SHP77 (cell line): Measurements from ENCODE around the gene LZTR1.
"Not testable (repeated sequence)": the region's sequence is repeated elsewhere in the genome, so short reads cannot be mapped to it uniquely, and the experiment has no call there.

Experiments used
- DNase-seq, 2 experiments: peaks; one replicate each; lab custom pipeline; 2025; lab: John Stamatoyannopoulos, UW

The LZTR1 gene

DNA sequence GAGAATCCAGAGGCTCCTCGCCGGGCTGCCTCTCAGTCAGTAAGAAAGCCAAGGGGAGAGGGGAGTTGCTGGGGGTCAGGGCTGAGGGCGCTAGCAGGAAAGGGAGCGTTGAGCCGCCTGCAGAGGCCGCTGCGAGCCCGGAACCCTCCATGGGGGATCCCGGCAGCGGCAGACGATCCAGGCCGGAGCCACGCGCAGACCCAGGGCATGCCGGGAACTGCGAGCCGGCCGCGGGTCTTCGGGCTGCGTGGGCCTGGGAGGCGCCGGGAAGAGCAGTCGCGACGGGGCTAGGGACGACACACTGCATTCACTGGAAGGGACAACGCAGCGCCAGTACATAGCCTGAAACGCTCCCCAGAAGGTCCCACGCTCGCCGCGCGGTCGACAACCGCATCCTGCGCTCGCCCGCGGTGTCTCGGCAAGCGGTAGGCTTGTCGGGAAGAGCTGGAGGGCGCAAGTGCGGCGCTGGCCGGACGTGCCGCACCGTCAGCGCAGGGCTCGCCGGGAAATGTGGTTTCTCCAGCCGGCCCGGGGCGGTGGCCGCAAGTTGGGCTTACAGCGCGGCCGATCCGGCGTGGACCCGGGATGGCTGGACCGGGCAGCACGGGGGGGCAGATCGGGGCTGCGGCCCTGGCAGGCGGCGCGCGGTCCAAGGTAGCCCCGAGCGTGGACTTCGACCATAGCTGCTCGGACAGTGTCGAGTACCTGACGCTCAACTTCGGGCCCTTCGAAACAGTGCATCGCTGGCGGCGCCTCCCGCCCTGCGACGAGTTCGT lies at the start of gene LZTR1:
LZTR1 (plus strand) TSS at position 511 of the 776 bp plus-strand sequence; CDS start at position 586, 75 bp downstream.
- peak; percentile 50 to 66 for DNase-seq

DNA sequence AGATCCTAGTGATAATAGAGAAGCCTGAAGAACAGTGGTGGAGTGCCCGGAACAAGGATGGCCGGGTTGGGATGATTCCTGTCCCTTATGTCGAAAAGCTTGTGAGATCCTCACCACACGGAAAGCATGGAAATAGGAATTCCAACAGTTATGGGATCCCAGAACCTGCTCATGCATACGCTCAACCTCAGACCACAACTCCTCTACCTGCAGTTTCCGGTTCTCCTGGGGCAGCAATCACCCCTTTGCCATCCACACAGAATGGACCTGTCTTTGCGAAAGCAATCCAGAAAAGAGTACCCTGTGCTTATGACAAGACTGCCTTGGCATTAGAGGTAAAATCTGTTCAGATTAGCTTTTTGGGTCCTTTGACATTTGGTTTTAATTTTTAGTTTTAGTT lies 48.2 kb upstream of the LZTR1 start:
- DNase-seq, result no peak

DNA sequence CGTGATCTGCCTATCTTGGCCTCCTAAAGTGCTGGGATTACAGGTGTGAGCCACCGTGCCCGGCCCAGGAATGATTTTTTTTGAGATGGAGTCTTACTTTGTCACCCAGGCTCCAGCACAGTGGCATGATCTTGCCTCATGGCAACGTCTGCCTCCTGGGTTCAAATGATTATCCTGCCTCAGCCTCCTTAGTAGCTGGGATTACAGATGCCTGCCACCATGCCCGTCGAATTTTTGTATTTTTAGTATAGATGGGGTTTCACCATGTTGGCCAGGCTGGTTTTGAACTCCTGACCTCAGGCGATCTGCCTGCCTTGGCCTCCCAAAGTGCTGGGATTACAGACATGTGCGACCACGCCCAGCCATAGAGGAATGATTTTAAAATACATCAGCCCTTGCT lies 47.0 kb upstream of the LZTR1 start:
- not testable (repeated sequence) for DNase-seq

DNA sequence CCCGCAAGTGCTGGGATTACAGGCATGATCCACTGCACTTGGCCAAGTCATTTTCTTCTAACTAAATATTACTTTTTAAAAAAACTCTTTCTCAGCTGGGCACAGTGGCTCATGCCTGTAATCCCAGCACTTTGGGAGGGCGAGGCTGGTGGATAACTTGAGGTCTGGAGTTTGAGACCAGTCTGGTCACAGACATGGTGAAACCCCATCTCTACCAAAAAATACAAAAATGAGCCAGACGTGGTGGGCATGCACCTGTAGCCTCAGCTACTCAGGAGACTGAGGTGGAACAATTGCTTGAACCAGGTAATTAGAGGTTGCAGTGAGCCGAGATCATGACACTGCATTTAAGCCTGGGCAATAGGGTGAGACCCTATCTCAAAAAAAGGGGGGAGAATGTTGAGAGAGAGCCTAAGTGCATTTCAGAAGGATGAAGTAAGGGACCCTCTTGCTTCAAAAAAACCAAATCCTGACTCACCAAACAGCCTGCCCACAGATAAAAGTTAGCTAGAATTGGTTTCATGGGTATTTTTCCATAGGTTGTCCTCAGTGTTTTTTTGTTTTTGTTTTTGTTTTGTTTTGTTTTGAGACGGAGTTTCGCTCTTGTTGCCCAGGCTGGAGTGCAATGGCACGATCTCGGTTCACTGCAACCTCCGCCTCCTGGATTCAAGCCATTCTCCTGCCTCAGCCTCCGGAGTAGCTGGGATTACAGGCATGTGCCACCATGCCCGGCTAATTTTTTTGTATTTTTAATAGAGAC lies 46.1 kb upstream of the LZTR1 start:
- not testable (repeated sequence) for DNase-seq

DNA sequence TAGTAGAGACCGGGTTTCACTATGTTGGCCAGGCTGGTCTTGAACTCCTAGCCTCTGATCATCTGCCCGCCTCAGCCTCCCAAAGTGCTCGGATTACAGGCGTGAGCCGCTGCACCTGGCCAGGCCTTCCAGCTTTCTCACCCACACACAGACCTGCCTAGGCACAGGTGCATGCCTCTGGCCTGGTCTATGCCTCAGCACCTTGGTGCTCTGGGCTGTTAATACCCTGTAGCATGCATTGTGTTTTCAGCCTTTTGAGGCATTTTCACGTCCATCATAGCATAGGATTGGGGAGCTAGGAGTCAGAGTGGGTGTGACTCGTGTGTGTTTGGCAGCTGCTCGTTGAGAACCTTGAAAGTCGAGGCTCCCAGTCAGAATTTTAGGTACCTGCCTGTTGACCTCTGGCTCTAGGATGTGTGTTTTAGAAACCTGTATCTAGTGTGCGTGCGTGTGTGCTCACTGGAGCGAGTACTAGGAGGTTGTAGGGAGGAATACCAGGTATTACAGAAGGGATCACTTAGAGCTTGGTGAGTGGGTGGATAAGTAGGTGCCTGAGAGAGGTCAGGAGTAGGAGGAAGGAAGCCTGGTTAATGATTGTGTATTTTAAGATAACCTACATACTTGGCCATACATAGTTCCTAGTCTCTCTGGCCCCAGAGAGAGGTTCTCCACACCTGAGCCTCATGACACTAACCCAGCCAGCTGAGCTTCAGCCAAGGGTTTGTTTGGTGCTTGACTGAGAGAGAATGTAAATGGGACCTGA lies 44.9 kb upstream of the LZTR1 start:
- DNase-seq, result no peak

DNA sequence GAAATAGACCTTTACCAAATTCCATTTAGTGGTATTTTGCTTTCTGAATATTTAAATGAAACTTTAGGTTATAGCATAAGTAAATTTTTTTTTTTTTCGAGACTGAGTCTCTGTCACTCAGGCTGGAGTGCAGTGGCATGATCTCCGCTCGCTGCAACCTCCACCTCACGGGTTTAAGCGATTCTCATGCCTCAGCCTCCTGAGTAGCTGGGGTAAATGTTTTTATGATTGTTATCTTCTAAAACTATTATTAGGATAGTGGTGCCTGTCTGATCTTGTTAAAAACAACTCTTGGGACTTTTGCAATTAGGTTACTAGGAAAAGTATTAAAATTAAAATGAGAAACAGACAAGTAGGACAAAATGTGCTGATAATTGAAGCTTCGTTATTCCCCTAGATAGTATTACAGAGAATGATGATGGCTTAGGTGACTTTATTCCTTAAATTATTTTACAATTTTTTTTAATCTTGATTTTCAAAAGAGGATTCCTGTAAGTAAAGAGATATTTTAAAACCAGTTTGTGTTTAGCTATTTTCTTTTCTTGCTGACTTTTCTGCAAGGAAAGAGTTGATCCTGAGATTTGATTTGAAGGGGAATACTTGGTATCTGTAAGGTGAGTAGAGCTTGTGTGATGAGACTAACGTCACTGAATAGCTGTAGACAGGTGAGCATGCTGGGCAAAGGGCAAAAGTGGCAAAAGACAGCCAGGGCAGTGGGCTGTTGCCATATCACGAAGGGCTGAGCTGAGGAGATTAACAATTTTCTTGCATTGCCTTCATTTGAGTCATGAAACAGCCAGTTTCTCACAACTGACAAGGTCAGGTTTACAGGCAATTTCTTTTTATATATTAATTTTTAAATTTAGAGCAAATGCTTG lies 44.1 kb upstream of the LZTR1 start:
- DNase-seq, result no peak

DNA sequence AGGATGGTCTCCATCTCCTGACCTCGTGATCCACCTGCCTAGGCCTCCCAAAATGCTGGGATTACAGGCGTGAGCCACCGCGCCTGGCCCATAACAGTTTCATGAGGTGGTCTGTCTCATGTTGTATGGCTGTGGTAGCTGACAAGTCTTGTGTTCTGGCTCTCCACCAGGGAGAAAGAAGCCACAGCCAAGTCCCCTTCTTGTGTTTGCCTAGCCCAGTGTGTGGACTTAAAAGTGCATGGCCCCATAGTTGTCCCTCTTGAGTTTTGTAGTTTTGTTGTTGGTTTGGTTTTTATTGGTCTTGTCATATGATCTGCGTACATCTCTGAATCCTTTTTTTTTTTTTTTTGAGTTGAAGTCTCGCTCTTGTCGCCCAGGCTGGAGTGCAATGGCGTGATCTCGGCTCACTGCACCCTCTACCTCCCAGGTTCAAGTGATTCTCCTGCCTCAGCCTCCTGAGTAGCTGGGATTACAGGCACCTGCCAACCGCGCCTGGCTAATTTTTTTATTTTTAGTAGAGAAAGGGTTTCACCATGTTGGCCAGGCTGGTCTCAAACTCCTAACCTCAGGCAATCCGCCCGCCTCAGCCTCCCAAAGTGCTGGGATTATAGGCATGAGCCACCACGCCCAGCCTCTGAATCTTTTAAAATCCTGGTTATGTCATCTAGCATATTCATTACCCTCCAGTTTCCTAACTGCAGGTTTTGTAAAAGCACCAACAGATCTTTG lies 42.5 kb upstream of the LZTR1 start:
- not testable (repeated sequence) for DNase-seq

DNA sequence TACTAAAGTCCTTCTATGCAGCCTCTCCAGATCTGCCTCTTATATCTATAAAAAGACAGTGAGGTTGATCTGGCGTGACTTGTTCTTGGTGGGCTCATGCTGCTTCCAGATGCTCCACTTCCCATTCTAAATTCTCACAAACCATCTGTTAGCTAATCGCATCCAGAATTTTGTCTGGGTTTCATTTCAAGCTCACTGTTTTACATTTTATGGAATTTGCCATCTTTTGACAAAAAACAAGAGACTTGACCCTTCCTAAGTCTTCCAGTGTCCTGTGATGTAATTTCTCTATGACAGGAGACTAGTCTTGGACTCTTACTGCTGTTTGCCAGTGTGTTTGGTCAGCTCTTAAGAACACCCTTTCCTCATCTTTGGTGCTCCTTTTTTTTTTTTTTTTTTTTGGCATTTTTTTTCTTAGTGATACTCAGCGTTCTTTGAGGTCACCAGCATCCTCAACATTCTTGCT lies 41.9 kb upstream of the LZTR1 start:
- DNase-seq, result no peak

DNA sequence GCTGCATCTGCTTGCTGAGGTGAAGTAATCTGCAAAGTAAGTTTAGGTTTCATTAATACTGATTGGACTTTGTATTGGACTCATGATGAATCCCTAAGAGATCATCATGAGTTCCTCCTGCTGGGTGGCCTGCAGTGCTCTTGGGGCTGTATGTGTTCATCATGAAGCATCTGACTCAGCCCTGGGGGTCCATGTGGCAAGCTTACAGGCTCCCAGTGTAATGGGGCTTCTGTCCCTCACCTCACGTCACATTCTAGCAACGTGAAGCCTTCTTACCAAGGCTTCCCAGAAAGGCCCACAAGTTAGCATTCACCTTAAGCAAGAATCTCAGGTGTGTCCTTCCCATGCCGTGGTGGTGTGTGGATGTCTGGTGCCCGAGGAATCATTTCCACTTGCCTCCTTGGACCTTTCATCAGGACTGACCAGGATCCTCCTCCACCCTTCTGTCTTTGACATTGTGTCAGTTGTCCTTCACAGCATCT lies 41.2 kb upstream of the LZTR1 start:
- DNase-seq, result no peak

DNA sequence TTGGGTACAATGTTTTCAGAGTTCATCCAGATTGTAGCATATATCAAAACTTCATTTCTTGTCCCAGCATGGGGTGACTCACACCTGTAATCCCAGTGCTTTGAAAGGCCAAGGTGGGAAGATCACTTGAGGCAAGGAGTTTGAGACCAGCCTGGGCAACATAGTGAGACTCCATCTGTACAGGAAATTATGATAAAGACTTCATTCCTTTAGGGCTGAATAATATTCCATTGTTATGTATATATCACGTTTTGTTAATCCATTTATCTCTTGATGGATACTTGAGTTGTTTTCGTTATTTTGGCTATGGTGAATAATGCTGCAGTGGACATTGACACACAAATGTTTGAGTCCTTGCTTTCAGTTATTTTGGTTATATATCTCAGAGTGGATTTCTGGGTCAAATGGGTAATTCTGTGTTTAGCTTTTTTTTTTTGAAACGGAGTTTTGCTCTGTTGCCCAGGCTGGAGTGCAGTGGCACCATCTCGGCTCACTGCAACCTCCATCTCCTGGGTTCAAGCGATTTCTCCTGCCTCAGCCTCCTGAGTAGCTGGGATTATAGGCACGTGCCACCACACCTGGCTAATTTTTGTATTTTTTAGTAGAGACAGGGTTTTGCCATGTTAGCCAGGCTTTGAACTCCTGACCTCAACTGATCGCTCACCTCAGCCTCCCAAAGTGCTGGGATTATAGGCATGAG lies 39.7 kb upstream of the LZTR1 start:
- DNase-seq, result not testable (repeated sequence)

DNA sequence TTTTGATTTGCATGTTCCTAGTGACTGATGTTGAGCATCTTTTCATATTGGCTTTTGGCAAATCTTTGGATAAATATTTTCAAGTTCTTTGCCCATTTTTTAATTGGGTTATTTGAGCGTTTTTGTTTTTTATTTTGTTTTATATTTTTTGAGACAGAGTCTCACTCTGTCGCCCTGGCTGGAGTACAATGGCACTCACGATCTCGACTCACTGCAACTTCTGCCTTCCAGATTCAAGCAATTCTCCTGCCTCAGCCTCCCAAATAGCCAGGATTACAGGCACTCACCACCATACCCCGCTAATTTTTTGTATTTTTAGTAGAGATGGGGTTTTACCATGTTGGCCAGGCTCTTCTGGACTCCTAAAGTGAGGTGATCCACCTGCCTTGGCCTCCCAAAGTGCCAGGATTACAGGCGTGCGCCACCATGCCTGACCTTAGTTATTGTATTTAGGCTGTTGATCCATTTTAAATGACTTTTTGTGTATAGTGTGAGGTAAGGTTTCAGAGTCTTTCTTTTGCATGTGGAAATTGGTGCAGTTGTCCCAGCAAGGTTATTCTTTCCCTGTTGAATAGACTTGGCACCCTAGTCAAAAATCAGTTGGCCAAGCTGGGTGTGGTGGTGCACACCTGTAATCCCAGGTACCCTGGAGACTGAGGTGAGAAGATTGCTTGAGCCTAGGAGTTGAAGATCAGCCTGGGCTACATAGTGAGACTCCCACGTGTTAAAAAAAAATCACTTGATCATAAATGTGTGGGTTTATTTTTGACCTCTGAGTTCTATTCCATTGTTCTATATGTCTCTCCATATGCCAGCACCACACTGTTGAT lies 38.8 kb upstream of the LZTR1 start:
- no peak for DNase-seq

DNA sequence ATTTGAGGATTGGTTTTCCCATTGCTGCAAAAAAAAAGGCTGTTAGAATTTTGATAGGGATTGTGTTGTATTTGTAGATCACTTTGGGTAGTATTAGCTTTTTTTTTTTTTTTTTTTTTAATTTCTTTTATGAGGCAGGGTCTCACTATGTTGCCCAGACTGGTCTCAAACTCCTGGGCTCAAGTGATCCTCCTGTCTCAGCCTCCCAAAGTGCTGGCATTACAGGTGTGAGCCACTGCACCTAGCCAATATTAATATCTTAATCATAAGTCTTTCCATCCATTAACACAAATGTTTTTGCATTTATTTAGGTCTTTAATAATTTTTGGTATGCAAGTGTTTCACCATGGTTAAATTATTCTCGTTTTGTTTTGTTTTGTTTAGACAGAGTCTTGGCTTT lies 38.1 kb upstream of the LZTR1 start:
- DNase-seq, result no peak

DNA sequence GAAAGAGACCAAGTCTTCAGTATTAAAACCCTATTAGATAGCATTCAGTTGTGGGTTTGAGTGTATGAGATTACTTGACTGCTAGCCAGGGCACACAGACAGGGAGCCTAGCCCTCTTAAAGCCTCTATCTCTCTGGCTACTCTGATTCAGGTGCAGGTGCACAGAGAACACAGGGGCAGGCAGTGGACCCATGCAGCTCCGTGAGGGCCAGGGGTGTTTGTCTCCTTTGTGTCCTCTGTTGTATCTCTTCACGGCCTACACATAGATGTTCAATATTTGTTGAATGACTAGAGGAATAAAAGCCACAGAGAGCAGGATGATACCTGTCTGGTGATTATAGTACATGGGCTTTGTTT lies 36.5 kb upstream of the LZTR1 start:
- no peak for DNase-seq

DNA sequence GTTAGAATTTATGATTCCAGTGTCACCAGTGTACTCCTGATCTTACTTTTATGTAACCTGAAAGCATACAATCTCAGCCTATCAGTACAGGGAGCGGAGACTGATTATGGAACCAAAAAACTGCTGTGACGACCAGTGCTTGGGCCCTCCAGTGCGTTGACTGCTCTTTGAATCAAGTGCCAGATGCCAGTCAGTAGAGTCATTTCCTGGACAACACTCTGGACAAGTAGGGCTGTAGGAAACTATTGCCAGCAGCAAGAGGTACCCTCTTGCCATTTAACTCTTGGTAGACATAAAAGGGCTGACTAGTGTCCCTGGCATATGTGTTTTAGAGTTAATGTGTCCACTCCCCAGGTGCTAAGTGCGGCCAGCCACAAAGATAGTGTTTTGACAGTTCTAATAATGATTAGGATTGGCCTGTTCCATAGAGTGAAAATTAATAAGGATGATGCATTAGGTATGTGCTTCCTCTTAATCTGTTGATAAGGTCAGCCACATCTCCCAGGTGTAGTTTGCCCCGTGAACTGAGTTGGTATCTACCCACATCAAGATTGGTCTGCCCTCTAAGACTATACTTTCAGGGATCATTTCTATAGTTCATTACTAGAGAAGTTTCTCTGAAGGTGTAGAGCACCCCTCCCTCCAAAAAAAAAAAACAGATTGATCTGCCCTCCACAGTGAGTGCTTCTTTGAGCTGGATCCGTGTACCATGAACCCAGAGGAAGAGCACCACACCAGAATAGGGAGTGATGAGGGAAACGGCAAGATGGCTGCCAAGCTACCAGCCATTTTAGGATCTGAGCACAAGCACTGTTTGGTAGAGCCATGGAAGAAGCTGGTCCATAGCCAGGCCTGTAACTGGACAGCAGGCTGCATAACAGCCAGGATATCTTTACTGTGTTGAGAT lies 35.8 kb upstream of the LZTR1 start:
- no peak for DNase-seq

DNA sequence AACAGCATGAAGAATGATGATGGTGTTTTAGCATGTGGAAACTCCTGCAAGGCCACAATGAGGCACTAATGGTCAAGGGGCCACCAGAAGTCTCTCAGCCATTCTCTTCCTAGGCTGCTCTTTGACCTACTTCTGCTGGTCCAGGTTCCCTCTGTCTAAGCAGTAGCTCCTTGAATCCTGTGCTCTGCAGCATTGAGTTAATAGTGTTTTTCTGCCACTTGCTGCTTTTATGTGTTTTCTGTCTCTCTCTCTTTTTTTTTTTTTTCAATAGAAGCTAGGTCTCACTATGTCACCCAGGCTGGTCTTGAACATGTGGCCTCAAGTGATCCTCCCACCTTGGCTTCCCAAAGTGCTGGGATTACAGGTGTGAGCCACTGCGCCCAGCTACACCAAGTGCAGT lies 35.1 kb upstream of the LZTR1 start:
- no peak for DNase-seq

DNA sequence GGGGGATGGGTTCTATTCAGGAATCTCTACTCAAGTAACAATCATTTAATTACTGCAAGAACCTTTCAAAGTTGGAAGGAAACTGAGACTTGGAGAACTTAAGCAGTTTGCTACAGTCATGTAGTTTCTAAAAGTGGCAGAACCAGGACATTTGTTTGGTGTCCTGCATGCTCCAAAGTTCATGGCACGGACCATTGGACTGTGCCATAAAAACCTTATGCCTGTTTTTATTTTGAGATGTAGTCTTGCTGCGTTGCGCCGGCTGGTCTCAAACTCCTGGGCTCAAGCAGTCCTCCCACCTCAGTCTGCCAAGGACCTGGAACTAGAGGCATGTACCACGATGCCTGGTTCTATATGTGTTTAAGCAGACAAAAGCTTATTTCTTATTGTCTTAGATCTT lies 33.6 kb upstream of the LZTR1 start:
- DNase-seq, result no peak

DNA sequence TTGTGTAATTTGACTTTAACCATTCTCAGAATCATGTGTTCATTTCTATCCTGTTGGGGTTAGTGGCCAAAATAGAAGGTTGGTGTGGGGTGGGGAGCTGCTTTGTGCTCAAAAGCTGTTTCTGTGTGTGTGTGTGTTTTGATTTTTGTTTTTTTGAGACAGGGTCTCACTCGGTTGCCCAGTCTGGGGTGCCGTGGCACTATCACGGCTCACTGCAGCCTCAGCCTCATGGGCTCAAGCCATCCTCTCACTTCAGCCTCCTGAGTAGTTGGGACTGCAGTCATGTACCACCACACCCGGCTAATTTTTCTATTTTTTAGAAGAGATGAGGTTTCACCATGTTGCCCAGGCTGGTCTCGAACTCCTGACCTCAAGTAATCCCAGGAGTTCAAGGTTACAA lies 33.1 kb upstream of the LZTR1 start:
- DNase-seq, result no peak

DNA sequence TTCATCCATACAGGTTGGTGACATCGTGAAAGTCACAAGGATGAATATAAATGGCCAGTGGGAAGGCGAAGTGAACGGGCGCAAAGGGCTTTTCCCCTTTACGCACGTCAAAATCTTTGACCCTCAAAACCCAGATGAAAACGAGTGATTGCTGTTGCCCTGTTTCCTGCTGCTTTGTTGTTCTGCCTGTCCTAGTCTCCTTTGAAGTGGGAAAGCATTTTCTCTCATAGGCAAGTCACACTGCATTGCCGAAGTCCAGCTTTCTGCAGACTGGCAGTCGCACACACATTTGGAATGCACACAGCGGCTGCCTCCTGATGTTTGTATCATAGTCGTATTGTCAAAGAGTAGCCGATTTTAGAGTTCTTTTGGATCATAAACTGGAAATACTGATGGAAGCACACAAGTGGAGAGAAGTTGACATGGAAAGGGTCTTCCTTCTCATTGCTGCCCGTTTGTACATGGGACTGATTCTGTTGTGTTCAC lies 32.4 kb upstream of the LZTR1 start:
- no peak for DNase-seq
